Sigmoid colon (tissue), 7 donors: ENCODE results near the gene HOXB4. TPM values are rescaled to one million over a fixed set of nuclear protein-coding genes. Genes with fewer than 3 reads are reported as not detected.

Experiments used
- DNase-seq: peaks from one replicate; pipeline ENCODE4 v3.0.0-alpha.2; 2019
- H3K27ac ChIP-seq, 4 donors: fragments of 200-600 bp; sonication (generic); one replicate each; pipeline ENCODE4 v1.5.1; 2016 to 2019; ENCODE audit warnings: mild to moderate bottlenecking in 1 of 4
- H3K27me3 ChIP-seq, 3 donors: fragments of 200-600 bp; sonication (generic); one replicate each; pipeline ENCODE4 v1.5.1; 2019; ENCODE audit warnings: mild to moderate bottlenecking in 1 of 3
- H3K36me3 ChIP-seq, 4 donors: fragments of 200-600 bp; sonication (generic); one replicate each; pipeline ENCODE4 v1.5.1; 2016 to 2019
- H3K4me1 ChIP-seq, 4 donors: fragments of 200-600 bp; sonication (generic); one replicate each; pipeline ENCODE4 v1.5.1; 2017 to 2019
- H3K4me3 ChIP-seq, 4 donors: fragments of 200-600 bp; sonication (generic); one replicate each; pipeline ENCODE4 v1.5.1; 2017 to 2019; ENCODE audit warnings: mild to moderate bottlenecking in 2 of 4, moderate library complexity in 1 of 4
- H3K9me3 ChIP-seq, 4 donors: fragments of 200-600 bp in 3 of 4; sonication (generic) in 3 of 4; one replicate each; pipeline versions ENCODE4 v1.5.1 to v1.6.1; 2013 to 2019
- EP300 ChIP-seq, 4 donors: sonication (generic); formaldehyde crosslinking; IDR thresholded peaks; one replicate each; pipeline ENCODE4 v1.6.1; 2017; ENCODE audit warnings: antibody characterized with exemption in 4 of 4
- POLR2A ChIP-seq, 2 donors: fragments of 450-650 bp; IDR thresholded peaks; one replicate each; pipeline ENCODE4 v1.6.1; 2016; ENCODE audit warnings: antibody characterized with exemption in 2 of 2, mild to moderate bottlenecking in 2 of 2, moderate library complexity in 2 of 2
- POLR2AphosphoS5 ChIP-seq, 4 donors: sonication (generic); formaldehyde crosslinking; IDR thresholded peaks; one replicate each; pipeline ENCODE4 v1.6.1; 2017; ENCODE audit warnings: antibody characterized with exemption in 4 of 4
- WGBS, 2 donors: extraction: QIAGEN DNeasy Blood & Tissue Kit; methylation state at CpG; one replicate each; pipeline ENCODE4 v1.1.7; 2013; 5-methylcytosine and 5-hydroxymethylcytosine counted together
- intact Hi-C: fragments of 100-400 bp; cut with DNase I; formaldehyde crosslinking; loops from one replicate; pipeline ENCODE4 v1.15.1; 2023
- polyA plus RNA-seq, 3 donors: library from polyadenylated mRNA; stranded (reverse); fragments of 200-250 nt; gene quantifications; one replicate each; pipeline ENCODE4 v1.2.3, GENCODE V29; 2013
- total RNA-seq, 4 donors: library from RNA; depleted of rRNA; stranded (reverse); fragments of >200 nt; gene quantifications; one replicate each; pipeline ENCODE4 v1.1.0, GENCODE V29; 2016
- TF ChIP-seq, protein P1 (sequence below), 4 experiments: fragments of 450-650 bp in 3 of 4; fragments of 200-600 bp in 1 of 4; IDR thresholded peaks; one replicate each; pipeline ENCODE4 v1.5.1; 2016 to 2019; ENCODE audit warnings: antibody characterized with exemption in 4 of 4, mild to moderate bottlenecking in 3 of 4, moderate library complexity in 2 of 4
- donor health status: healthy with polysubstance abuse.
- donor health status: Bipolar disorder and iron deficiency.
- donor health status: healthy.

The HOXB4 gene
- total and polyA plus RNA-seq, 7 donors, result 0.23 to 8.3 (median 4.6) TPM

DNA sequence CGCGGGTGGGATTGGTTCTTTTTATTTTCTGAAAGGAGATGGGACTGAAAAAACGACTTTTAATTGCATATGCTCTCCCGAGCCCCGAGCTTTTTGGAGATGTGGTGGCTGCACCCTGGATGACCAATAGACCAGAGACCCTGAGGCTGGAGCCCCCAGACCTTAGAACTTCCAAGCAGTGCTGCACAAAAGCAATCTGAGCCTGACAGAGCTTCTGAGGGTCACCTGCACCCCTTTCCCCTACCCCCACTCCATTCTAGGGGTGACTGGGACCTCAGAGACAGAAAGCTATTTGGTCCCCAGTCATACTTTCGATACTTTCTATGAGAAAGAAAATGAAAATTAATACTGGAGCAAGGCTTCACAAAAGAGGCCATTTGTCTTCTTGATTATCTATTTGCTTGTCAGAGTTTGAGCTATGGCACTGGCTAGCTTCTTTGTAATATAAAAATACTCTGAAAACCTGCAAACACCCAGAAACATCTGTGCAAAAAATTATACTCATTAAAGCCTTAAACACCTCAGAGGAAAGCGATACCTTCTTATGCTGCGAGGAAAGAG is 3.6 kb downstream of the HOXB4 start:
- 77 to 83% methylated on average over 8 of the region's 8 CpGs for WGBS, 2 donors
- peak overlapping the region; percentile 94 to 99 (median 96) for H3K27ac ChIP-seq
- peak overlapping the region; percentile 5 to 84 (median 44) for H3K4me3 ChIP-seq
- H3K9me3 ChIP-seq, result no peaks in the 10 kb centered on the region
- no peaks in the 10 kb centered on the region for H3K36me3 ChIP-seq
- TF ChIP-seq POLR2AphosphoS5 (IDR thresholded peaks at IDR 0.05), result no peak
- TF ChIP-seq EP300 (IDR thresholded peaks at IDR 0.05), result no peak
- no peak for TF ChIP-seq POLR2A (IDR thresholded peaks at IDR 0.05)
- TF ChIP-seq, protein P1, sequence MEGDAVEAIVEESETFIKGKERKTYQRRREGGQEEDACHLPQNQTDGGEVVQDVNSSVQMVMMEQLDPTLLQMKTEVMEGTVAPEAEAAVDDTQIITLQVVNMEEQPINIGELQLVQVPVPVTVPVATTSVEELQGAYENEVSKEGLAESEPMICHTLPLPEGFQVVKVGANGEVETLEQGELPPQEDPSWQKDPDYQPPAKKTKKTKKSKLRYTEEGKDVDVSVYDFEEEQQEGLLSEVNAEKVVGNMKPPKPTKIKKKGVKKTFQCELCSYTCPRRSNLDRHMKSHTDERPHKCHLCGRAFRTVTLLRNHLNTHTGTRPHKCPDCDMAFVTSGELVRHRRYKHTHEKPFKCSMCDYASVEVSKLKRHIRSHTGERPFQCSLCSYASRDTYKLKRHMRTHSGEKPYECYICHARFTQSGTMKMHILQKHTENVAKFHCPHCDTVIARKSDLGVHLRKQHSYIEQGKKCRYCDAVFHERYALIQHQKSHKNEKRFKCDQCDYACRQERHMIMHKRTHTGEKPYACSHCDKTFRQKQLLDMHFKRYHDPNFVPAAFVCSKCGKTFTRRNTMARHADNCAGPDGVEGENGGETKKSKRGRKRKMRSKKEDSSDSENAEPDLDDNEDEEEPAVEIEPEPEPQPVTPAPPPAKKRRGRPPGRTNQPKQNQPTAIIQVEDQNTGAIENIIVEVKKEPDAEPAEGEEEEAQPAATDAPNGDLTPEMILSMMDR (IDR thresholded peaks at IDR 0.05), result no peak
- intact Hi-C loops, result no loop called here
- H3K4me1 ChIP-seq, result peaks cover 0 to 92% (median 74%) of the 10 kb centered on the region in 4 donors
- H3K27me3 ChIP-seq, result no peaks in the 10 kb centered on the region
- DNase-seq, result no peak

DNA sequence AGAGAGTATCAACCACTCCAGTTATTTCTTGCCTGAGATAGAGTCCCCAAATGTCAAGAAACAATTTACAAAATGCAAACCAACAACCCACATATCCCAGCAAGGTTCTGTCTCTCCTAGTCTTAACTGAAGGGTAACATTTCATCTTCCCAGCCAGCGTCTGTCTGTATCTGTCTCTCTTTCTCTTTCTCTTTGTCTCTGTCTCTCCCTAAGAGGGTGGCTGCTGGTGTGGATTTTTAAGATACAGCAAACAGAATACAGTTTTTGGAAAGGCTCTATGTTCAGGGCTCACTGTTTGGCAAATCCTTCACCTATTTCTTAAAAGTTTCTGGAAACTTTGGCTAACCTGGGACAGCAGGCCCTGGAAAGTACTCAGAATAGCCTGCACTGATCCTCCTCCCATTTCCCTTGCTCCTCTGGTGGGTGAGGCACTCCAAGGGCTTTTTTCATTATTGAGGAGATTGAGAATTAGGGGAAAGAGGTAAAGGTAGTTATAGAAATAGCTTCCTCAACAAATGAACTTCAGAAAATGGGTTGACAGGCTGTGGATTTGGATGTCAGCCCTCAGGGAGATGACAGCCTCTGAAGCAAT is 6.2 kb downstream of the HOXB4 start:
- intact Hi-C loops, result no loop called here
- Histone ChIP-seq H3K36me3 (no peaks in the 10 kb centered on the region), H3K4me1 (peaks cover 0 to 98% (median 96%) of the 10 kb centered on the region in 4 donors), H3K9me3 (no peaks in the 10 kb centered on the region), H3K4me3 (peak overlapping the region in 3 of 4 donors; percentile 36 to 84 (median 40)), H3K27me3 (no peaks in the 10 kb centered on the region), H3K27ac (peak overlapping the region; percentile 94 to 99 (median 96))
- WGBS, 2 donors, result 66 to 78% methylated on average over 1 of the region's 1 CpG
- DNase-seq, result no peak
- TF ChIP-seq POLR2A (IDR thresholded peaks at IDR 0.05) (no peak), POLR2AphosphoS5 (IDR thresholded peaks at IDR 0.05) (no peak), EP300 (IDR thresholded peaks at IDR 0.05) (no peak)
- TF ChIP-seq, protein P1 (IDR thresholded peaks at IDR 0.05), result no peak

DNA sequence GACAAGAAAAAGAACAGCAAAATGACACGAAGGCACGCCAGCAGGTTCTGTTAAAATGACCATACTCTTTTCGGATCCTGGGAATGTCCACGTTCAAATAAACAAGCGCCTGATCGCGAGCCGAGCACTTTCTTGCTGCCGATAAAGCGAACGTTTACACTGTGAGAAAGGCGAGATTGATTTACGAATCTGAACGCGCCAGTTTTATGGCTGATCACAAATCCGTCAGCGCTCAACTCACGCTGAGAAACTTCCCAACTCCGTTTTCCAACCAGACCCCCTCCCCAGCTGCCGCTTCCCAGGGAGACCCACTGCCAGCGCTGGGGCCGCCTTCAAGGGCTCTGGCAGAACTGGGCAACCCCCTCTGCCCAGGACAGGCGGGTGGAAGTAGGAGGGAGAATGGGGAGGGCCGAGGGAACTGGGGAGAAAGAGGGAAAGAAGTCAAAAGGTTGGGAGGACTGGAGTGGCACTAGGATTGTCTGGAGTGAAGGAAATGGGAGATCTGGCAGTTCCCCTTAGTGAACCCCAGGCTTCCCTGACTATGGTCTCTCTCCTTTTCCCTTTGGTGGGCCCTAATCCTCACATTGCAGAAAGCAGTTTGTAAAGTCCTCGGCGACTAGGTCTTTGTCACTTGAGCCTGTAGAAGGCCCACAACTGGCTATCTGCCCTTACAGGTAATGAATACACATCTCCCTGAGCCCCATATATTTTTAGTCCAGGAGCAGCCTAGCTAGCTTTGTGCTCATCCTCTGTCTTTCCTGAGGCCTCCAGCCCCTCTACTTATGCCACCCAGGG is 6.9 kb downstream of the HOXB4 start:
- DNase-seq, result no peak
- TF ChIP-seq POLR2A (IDR thresholded peaks at IDR 0.05) (no peak), EP300 (IDR thresholded peaks at IDR 0.05) (no peak), POLR2AphosphoS5 (IDR thresholded peaks at IDR 0.05) (peak in 3 of 4 donors; percentile 34 to 67 (median 43))
- no peaks in the 10 kb centered on the region for H3K9me3 ChIP-seq
- intact Hi-C loops, result no loop called here
- H3K36me3 ChIP-seq, result no peaks in the 10 kb centered on the region
- H3K4me3 ChIP-seq, result peak overlapping the region; percentile 18 to 84 (median 38)
- 38 to 57% methylated on average over 26 of the region's 26 CpGs for WGBS, 2 donors
- peak overlapping the region; percentile 94 to 99 (median 96) for H3K27ac ChIP-seq
- no peaks in the 10 kb centered on the region for H3K27me3 ChIP-seq
- H3K4me1 ChIP-seq, result peaks cover 0 to 100% (median 97%) of the 10 kb centered on the region in 4 donors

DNA sequence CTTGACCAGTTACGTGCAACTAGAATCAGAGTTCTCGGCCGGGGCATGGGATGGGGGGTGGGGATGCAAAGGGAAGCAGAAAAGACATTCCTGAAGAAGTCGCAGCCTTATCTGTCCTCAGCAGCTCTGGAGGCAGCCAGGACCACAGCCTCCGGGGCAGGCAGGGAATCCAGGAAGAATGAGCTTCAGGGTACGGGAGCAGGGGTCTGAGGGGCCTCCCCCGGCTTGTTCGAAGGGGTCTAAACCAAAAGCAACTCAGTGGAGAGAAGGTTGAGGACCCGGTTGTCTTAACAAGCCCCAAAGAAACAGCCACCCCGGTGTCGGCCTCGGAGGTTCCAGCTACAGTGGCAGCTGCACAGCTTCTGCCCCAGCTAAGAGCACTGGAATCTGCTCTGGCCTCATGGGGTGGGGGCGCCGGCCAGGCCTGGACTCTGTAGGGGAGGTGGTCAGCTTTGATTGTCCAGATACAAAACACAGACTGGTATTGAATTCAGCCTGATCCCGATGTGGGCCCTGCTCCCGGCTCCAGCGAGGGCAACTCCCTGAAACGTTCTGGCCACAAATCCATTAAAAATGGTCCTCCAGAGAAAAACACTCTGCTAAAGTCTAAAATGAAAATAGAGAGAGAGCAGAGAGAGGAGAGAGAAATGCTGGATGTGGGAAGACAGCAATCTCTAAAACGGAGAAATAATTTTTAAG is 7.7 kb downstream of the HOXB4 start:
- no peaks in the 10 kb centered on the region for H3K36me3 ChIP-seq
- 66 to 73% methylated on average over 19 of the region's 19 CpGs for WGBS, 2 donors
- H3K9me3 ChIP-seq, result no peaks in the 10 kb centered on the region
- peaks cover 0 to 100% (median 97%) of the 10 kb centered on the region in 4 donors for H3K4me1 ChIP-seq
- peak overlapping the region; percentile 94 to 99 (median 96) for H3K27ac ChIP-seq
- no peak for DNase-seq
- peak in 1 of 4 donors; percentile 16 for TF ChIP-seq POLR2AphosphoS5 (IDR thresholded peaks at IDR 0.05)
- TF ChIP-seq, protein P1 (IDR thresholded peaks at IDR 0.05), result no peak
- no peak for TF ChIP-seq EP300 (IDR thresholded peaks at IDR 0.05)
- no peak for TF ChIP-seq POLR2A (IDR thresholded peaks at IDR 0.05)
- H3K4me3 ChIP-seq, result peak overlapping the region; percentile 18 to 84 (median 38)
- no peaks in the 10 kb centered on the region for H3K27me3 ChIP-seq
- intact Hi-C loops, result no loop called here
